Skeletal muscle satellite cell (primary cell): ENCODE measurements around the gene CACNA2D2.

ENCODE experiments used
- H3K27me3 ChIP-seq: 2 replicates; pipeline ENCODE4 v1.7.0; 2013; ENCODE audit warnings: low read length; ENCODE audit not compliant: control insufficient read depth, insufficient read depth
- H3K36me3 ChIP-seq: 2 replicates; pipeline ENCODE4 v1.7.0; 2013; ENCODE audit warnings: mild to moderate bottlenecking, control low read depth, low read length; ENCODE audit not compliant: insufficient read depth
- H3K4me1 ChIP-seq: 2 replicates; pipeline ENCODE4 v1.7.0; 2013; ENCODE audit warnings: low read length; ENCODE audit not compliant: control insufficient read depth, insufficient read depth
- H3K4me2 ChIP-seq: 2 replicates; pipeline ENCODE4 v1.7.0; 2013; ENCODE audit warnings: mild to moderate bottlenecking, low read length
- H3K4me3 ChIP-seq: 2 replicates; pipeline ENCODE4 v1.7.0; 2013; ENCODE audit warnings: low read length
- H3K9ac ChIP-seq: 2 replicates; pipeline ENCODE4 v1.7.0; 2013; ENCODE audit warnings: mild to moderate bottlenecking, low read depth, low read length, moderate library complexity
- H3K9me3 ChIP-seq: replicated peaks from 2 replicates; pipeline ENCODE4 v1.7.0; 2013; ENCODE audit warnings: mild to moderate bottlenecking, control low read depth, low read length

CACNA2D2 gene

DNA sequence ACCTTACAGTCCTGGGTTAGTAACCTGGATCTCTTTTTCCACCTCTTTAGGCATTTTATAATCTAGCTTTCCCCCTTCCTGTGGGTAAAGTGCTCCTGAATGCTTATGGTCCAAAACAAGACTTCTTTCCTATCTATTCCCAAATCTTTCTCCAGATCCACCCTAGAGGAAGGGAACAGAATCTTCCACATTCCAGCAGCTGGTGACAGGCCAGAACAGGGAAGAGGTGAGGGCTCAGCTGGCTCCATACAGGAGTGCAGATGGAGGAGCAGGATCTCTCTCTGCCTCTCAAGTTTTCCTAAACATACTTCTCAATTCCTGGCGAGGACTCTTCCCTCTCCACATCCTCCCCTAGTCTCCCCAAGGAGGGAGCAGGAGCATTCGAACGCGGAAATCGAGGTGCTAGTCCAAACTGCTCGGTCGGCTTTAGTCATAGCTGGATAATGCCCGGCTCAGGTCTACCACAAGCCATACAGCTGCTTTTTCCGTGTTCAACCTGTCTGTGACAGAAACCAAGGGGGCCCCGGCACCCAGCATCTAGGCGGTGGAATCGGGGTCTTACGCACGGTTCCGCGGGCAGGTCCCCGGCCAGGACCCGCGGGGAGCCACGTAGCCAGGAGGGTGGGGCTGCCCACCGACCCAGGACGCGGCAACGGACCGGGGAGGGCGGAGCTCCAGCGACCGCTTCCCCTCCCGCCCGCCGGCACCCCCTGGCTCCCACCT is 166.8 kb downstream of the CACNA2D2 start:
- no peaks in the 10 kb centered on the region for H3K9me3 ChIP-seq
- H3K27me3 ChIP-seq: no peaks in the 10 kb centered on the region
- H3K4me3 ChIP-seq: peak overlapping the region; percentile 98
- peaks cover 7% of the 10 kb centered on the region for H3K36me3 ChIP-seq
- H3K4me1 ChIP-seq: peaks cover 68% of the 10 kb centered on the region
- peak overlapping the region; percentile 94 for H3K9ac ChIP-seq
- H3K4me2 ChIP-seq: peak overlapping the region; percentile 81

DNA sequence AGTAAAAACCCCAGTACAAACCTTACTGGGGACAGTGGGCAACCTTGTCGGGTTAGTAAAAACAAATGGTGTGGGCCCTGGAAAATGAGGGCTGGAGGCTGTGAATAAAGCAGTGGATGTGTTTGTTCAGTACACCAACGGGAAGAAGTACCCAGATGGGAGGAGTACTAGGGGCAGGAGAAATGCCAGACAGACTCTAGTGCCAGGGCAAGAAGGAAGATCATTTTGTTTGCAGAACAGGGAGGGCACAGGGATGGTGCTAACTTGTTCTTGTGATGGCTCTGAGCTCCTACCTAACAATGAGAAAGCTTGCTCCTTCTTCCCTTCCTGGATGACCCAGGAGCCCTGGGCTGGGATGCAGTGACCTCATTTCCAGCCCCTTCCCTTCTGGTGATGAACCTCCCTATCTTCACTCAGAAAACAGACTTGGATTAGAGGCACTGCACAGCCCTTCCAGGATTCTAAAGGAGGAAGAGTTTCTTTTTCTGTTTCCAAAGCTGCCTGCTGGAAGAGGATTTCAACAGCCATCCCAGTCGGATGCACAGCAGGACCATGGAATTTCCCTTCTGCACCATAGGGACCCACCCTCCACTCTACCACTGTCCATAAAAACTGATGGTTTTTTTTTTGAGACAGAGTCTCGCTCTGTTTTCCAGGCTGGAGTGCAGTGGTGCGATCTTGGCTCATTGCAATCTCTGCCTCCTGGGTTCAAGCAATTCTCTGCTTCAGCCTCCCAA is 168.9 kb downstream of the CACNA2D2 start:
- H3K4me2 ChIP-seq: peak overlapping the region; percentile 60
- H3K4me1 ChIP-seq: peaks cover 48% of the 10 kb centered on the region
- peak overlapping the region; percentile 32 for H3K9ac ChIP-seq
- no peaks in the 10 kb centered on the region for H3K27me3 ChIP-seq
- no peaks in the 10 kb centered on the region for H3K9me3 ChIP-seq
- H3K36me3 ChIP-seq: peaks cover 28% of the 10 kb centered on the region
- peak overlapping the region; percentile 2 for H3K4me3 ChIP-seq

DNA sequence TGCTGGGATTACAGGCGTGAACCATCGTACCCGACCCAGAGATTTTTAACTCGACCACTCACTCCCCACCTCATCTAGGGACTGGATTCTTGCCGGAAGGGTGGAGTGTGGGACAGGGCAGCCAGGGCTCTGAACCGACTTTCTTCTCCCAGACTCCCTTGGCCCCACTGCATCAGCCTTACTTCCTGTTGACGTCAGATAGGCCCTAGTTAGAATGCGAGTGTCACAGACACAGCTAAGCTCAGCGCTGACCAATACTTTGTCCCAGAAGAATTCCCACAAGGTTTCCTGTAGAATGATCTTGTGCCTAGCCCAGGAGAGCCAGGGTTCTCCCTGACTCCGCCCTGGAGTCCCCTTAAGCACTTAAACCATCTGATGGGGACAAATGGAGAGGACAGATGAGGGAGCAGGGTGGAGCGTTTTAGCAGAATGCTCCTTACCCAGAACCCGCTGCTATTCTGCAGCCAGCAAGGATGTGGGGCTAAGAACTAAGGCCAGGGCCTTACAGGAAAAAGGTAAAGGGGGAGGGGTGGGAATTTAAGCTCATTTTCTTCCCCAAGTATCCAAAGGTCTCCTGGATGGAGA is 169.6 kb downstream of the CACNA2D2 start:
- Histone ChIP-seq H3K9ac (peak overlapping the region; percentile 32), H3K4me3 (no peak overlapping the region), H3K36me3 (peaks cover 33% of the 10 kb centered on the region), H3K9me3 (no peaks in the 10 kb centered on the region), H3K4me1 (peaks cover 45% of the 10 kb centered on the region), H3K27me3 (no peaks in the 10 kb centered on the region), H3K4me2 (peak overlapping the region; percentile 60)

DNA sequence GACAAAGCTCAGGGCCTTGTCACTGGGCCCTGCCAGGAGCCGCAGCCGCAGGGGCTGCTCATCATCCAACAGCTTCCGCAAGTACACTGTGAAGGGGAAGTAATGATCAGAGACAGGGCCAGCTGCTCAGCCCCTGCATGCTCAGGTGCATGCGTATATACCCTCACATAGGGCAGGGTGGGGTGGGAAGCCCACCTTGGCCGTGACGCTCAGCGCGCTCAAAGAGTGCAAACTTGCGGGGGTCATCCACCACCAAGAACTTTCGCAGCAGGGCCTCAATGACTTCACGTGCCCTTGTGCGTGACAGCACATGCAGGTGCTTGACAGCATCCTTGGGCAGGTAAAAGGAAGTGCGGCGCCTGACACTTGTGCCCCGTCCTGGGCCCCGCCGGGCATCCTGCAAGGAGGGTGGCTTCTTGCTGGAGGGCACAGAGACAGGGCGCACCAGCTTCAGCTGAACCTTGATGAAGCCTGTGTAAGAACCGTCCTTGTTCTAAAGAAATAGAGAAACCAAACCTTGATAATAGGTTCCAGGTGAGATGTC is 172.0 kb downstream of the CACNA2D2 start:
- Histone ChIP-seq H3K4me1 (peaks cover 47% of the 10 kb centered on the region), H3K9ac (no peak overlapping the region), H3K4me3 (no peak overlapping the region)

GRCh38 chr3:50330330-50330729 is 173.1 kb downstream of the CACNA2D2 start:
- no peak overlapping the region for H3K9ac ChIP-seq
- no peaks in the 10 kb centered on the region for H3K27me3 ChIP-seq
- peaks cover 39% of the 10 kb centered on the region for H3K36me3 ChIP-seq
- H3K4me2 ChIP-seq: no peak overlapping the region
- H3K4me3 ChIP-seq: no peak overlapping the region
- H3K4me1 ChIP-seq: peaks cover 37% of the 10 kb centered on the region
- H3K9me3 ChIP-seq: no peaks in the 10 kb centered on the region

More for the DNA sequence above, 172.0 kb downstream of the CACNA2D2 start:
- peaks cover 33% of the 10 kb centered on the region for H3K36me3 ChIP-seq
- no peaks in the 10 kb centered on the region for H3K9me3 ChIP-seq
- H3K27me3 ChIP-seq: no peaks in the 10 kb centered on the region
- no peak overlapping the region for H3K4me2 ChIP-seq

DNA sequence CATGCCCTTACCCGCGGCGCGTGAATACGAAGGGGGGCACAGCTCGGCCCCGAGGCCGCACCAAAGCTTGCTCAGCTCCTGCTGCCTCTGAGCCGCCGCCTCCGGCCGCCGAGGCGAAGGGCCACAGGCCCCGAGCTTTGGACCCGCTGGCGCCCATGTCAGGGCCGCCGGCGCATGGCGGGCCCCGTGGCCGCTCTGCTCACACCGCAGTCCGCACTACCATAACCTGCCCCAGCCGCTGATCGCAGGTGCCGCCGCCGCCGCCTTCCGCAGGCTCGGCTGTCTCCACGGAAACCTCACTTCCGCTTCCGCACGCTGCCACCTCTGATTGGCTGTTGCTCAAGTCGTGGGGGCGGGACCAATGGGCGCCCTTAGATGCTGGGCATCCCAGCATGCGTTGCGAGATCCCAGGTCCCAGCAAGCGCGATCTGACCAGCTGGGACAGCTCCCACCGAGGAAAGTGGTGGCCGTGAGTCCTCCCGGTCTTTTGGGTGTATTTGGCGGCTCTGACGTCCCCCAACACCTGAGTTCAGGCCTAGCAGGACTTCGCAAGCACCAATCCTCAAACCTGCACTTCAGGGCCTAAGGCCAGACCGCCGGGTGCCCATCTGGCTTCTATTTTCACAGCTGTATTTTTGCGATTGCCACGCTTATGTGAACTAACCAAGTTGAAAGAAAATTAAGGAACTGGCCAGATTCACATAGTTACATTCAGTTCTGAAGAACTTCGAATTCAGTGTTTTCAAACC is 175.3 kb downstream of the CACNA2D2 start, which contains the start of gene TUSC2:
Gene TUSC2 (minus strand): TSS at position 281 of the 749 bp plus-strand sequence. CDS start 124 bp downstream, at position 157.
- Histone ChIP-seq H3K4me3 (peak within 1 kb of the TSS; percentile 92), H3K9ac (peak within 1 kb of the TSS; percentile 96), H3K9me3 (no peaks in the 10 kb centered on the region), H3K4me2 (peak within 1 kb of the TSS; percentile 99), H3K27me3 (no peaks in the 10 kb centered on the region), H3K36me3 (peaks cover 39% of the 10 kb centered on the region), H3K4me1 (peaks cover 15% of the 10 kb centered on the region)

DNA sequence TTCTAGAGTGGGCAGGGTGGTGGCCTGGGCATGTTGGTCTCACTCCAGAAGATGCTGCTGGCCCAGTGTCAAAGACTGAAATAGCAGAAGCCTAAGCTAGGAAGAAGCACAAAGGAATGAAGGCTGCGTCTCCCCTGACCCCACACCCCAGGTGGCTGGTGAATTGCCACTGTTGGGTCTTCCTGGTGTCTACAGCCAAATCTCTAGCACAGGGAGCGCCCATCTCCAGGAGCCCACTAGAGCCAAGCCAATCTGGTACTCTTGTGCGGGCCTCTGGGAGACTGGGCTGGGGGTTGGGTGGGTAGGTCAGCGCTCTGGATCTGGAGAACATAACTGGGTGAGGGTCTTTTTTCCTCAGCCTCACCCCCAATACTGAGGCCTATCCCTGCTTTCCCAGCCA is 176.3 kb downstream of the CACNA2D2 start:
- Histone ChIP-seq H3K36me3 (peaks cover 38% of the 10 kb centered on the region), H3K9me3 (no peaks in the 10 kb centered on the region), H3K9ac (peak overlapping the region; percentile 96), H3K27me3 (no peaks in the 10 kb centered on the region), H3K4me1 (peaks cover 21% of the 10 kb centered on the region), H3K4me2 (peak overlapping the region; percentile 99), H3K4me3 (peak overlapping the region; percentile 92)

DNA sequence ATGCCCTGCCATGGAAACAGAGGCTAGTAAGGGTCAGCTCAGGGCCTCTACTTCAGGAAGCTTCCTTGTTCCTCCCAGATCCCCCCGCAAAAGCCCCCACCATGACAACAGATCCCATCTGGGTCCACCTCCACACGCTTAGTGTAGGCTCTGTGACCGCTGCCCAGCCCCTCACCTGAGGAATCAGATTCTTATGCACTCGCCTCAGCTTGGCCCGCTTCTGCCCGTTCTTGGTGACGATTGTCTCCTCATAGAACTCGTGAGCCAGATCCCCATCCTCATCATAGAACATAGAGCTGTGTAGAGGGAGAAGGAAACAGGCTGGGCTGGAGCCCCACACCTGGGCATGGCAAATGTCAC is 177.3 kb downstream of the CACNA2D2 start:
- Histone ChIP-seq H3K4me3 (no peak overlapping the region), H3K9me3 (no peaks in the 10 kb centered on the region), H3K4me2 (no peak overlapping the region), H3K36me3 (peaks cover 28% of the 10 kb centered on the region), H3K9ac (no peak overlapping the region), H3K4me1 (peaks cover 25% of the 10 kb centered on the region), H3K27me3 (no peaks in the 10 kb centered on the region)

- Histone ChIP-seq H3K27me3 (no peaks in the 10 kb centered on the region), H3K4me3 (no peak overlapping the region), H3K9ac (no peak overlapping the region), H3K4me2 (no peak overlapping the region), H3K9me3 (no peaks in the 10 kb centered on the region), H3K36me3 (peaks cover 23% of the 10 kb centered on the region), H3K4me1 (peaks cover 25% of the 10 kb centered on the region)
These were observed 177.8 kb downstream of the CACNA2D2 start for GRCh38 chr3:50325497-50326181.

GRCh38 chr3:50325113-50325480 is 178.3 kb downstream of the CACNA2D2 start:
- Histone ChIP-seq H3K9me3 (no peaks in the 10 kb centered on the region), H3K4me3 (no peak overlapping the region), H3K36me3 (peaks cover 18% of the 10 kb centered on the region), H3K4me1 (peaks cover 30% of the 10 kb centered on the region), H3K9ac (no peak overlapping the region), H3K4me2 (no peak overlapping the region), H3K27me3 (no peaks in the 10 kb centered on the region)
